ENCODE measurements around the gene PITPNM1.

- TF ChIP-seq CTCF (IDR thresholded peaks at IDR 0.05) (no peak), POLR2A (IDR thresholded peaks at IDR 0.05) (no peak)
Observed at GRCh38 chr11:67504950-67505581, at the start of gene PITPNM1.
